Testis (tissue), 3 donors: Measurements from ENCODE around the gene NPAS3. TPM values are rescaled to one million over a fixed set of nuclear protein-coding genes. Genes with fewer than 3 reads are reported as not detected.

Experiments used
- DNase-seq: peaks from one replicate; pipeline ENCODE4 v3.0.0-alpha.2; 2019
- H3K27ac ChIP-seq, 2 donors: fragments of 200-600 bp; sonication (generic); one replicate each; pipeline ENCODE4 v1.5.1; 2019
- H3K27me3 ChIP-seq: fragments of 200-600 bp; sonication (generic); one replicate; pipeline ENCODE4 v1.5.1; 2019
- H3K36me3 ChIP-seq: fragments of 200-600 bp; sonication (generic); one replicate; pipeline ENCODE4 v1.5.1; 2017; ENCODE audit warnings: low read depth; ENCODE audit errors: missing control alignments
- H3K4me1 ChIP-seq: fragments of 200-600 bp; sonication (generic); one replicate; pipeline ENCODE4 v1.5.1; 2019
- H3K4me3 ChIP-seq, 2 donors: fragments of 200-600 bp; sonication (generic); one replicate each; pipeline ENCODE4 v1.5.1; 2017 to 2019
- H3K9me3 ChIP-seq: fragments of 200-600 bp; sonication (generic); one replicate; pipeline ENCODE4 v1.5.1; 2017
- CTCF ChIP-seq, 3 experiments: fragments of 450-650 bp in 2 of 3; fragments of 200-600 bp in 1 of 3; sonication (generic) in 1 of 3; IDR thresholded peaks; one replicate each; pipeline ENCODE4 v1.5.1; 2016 to 2019; ENCODE audit warnings: antibody characterized with exemption in 3 of 3, mild to moderate bottlenecking in 2 of 3, moderate library complexity in 1 of 3
- POLR2A ChIP-seq: fragments of 450-650 bp; IDR thresholded peaks from one replicate; pipeline ENCODE4 v1.6.1; 2017; ENCODE audit warnings: antibody characterized with exemption, mild to moderate bottlenecking, moderate library complexity
- WGBS, 2 donors: methylation state at CpG; one replicate each; pipeline ENCODE4 v1.1.5; 2018; 5-methylcytosine and 5-hydroxymethylcytosine counted together
- intact Hi-C: fragments of 100-400 bp; cut with DNase I; formaldehyde crosslinking; loops from one replicate; pipeline ENCODE4 v1.15.1; 2023; ENCODE audit warnings: low total_unique reads
- polyA plus RNA-seq: library from polyadenylated mRNA; stranded (reverse); fragments of 350-450 nt; fragmentation: Illumina TruSeq; extraction: RNeasy Lipid Tissue Mini Kit (QIAGEN cat#74804); gene quantifications from one replicate; pipeline ENCODE4 v1.2.3, GENCODE V29; 2014; ENCODE audit warnings: low read depth, low replicate concordance; ENCODE audit not compliant: insufficient read depth
- total RNA-seq, 2 donors: library from RNA; depleted of rRNA; stranded (reverse); fragments of >200 nt; gene quantifications; one replicate each; pipeline ENCODE4 v1.2.3, GENCODE V29; 2016

NPAS3 gene
- total and polyA plus RNA-seq, 3 donors from 2014 or later = 1.1 to 3.7 (median 1.8) TPM

- Histone ChIP-seq H3K27me3 (no peaks in the 10 kb centered on the region), H3K4me3 (no peak overlapping the region), H3K36me3 (no peaks in the 10 kb centered on the region), H3K9me3 (no peaks in the 10 kb centered on the region), H3K27ac (no peak overlapping the region), H3K4me1 (no peaks in the 10 kb centered on the region)
- intact Hi-C loops = no loop called here
- no peak for TF ChIP-seq CTCF (IDR thresholded peaks at IDR 0.05)
- no peak for TF ChIP-seq POLR2A
- no peak for DNase-seq
- WGBS, 2 donors = 71 to 76% methylated on average over 6 of the region's 6 CpGs
Observed at GRCh38 chr14:33653308-33653695, 714.6 kb downstream of the NPAS3 start.

- WGBS, 2 donors = 66 to 71% methylated on average over 4 of the region's 4 CpGs
- TF ChIP-seq POLR2A = no peak
- TF ChIP-seq CTCF (IDR thresholded peaks at IDR 0.05) = no peak
- Histone ChIP-seq H3K4me1 (no peaks in the 10 kb centered on the region), H3K27me3 (no peaks in the 10 kb centered on the region), H3K9me3 (no peaks in the 10 kb centered on the region), H3K27ac (no peak overlapping the region), H3K36me3 (no peaks in the 10 kb centered on the region), H3K4me3 (no peak overlapping the region)
- no peak for DNase-seq
- intact Hi-C loops = no loop called here
Observed at GRCh38 chr14:33655421-33655820, 716.7 kb downstream of the NPAS3 start.

- Histone ChIP-seq H3K4me3 (no peak overlapping the region), H3K27me3 (no peaks in the 10 kb centered on the region), H3K27ac (no peak overlapping the region), H3K9me3 (no peaks in the 10 kb centered on the region), H3K36me3 (no peaks in the 10 kb centered on the region), H3K4me1 (no peaks in the 10 kb centered on the region)
- intact Hi-C loops = no loop called here
- 80 to 85% methylated on average over 3 of the region's 3 CpGs for WGBS, 2 donors
- DNase-seq = no peak
- TF ChIP-seq CTCF (IDR thresholded peaks at IDR 0.05) = no peak
- no peak for TF ChIP-seq POLR2A
Observed at GRCh38 chr14:33657476-33657875, 718.8 kb downstream of the NPAS3 start.

- no peak overlapping the region for H3K27ac ChIP-seq
- TF ChIP-seq CTCF (IDR thresholded peaks at IDR 0.05) (no peak), POLR2A (no peak)
- no peaks in the 10 kb centered on the region for H3K27me3 ChIP-seq
- intact Hi-C loops = no loop called here
- H3K4me1 ChIP-seq = no peaks in the 10 kb centered on the region
- H3K36me3 ChIP-seq = no peaks in the 10 kb centered on the region
- WGBS, 2 donors = 91 to 93% methylated on average over 3 of the region's 3 CpGs
- H3K4me3 ChIP-seq = no peak overlapping the region
- DNase-seq = no peak
- no peaks in the 10 kb centered on the region for H3K9me3 ChIP-seq
Observed at GRCh38 chr14:33660248-33660647, 721.6 kb downstream of the NPAS3 start.

GRCh38 chr14:33661101-33661500 is 722.4 kb downstream of the NPAS3 start:
- Histone ChIP-seq H3K27ac (no peak overlapping the region), H3K9me3 (no peaks in the 10 kb centered on the region), H3K4me1 (no peaks in the 10 kb centered on the region), H3K36me3 (no peaks in the 10 kb centered on the region), H3K27me3 (no peaks in the 10 kb centered on the region), H3K4me3 (no peak overlapping the region)
- WGBS, 2 donors = 89 to 95% methylated on average over 3 of the region's 3 CpGs
- intact Hi-C loops = no loop called here
- TF ChIP-seq CTCF (IDR thresholded peaks at IDR 0.05) (no peak), POLR2A (no peak)
- no peak for DNase-seq
